Breast epithelium (tissue), 3 donors: ENCODE results near the gene KRTAP5-4.

ENCODE experiments used
- POLR2A ChIP-seq: fragments of 450-650 bp; IDR thresholded peaks from one replicate; pipeline ENCODE4 v1.6.1; 2016; ENCODE audit warnings: antibody characterized with exemption, mild to moderate bottlenecking, moderate library complexity
- TF ChIP-seq, protein P1 (sequence below), 3 donors: fragments of 450-650 bp; IDR thresholded peaks; one replicate each; pipeline ENCODE4 v1.5.1; 2016 to 2017; ENCODE audit warnings: antibody characterized with exemption in 3 of 3, mild to moderate bottlenecking in 3 of 3, moderate library complexity in 3 of 3

DNA sequence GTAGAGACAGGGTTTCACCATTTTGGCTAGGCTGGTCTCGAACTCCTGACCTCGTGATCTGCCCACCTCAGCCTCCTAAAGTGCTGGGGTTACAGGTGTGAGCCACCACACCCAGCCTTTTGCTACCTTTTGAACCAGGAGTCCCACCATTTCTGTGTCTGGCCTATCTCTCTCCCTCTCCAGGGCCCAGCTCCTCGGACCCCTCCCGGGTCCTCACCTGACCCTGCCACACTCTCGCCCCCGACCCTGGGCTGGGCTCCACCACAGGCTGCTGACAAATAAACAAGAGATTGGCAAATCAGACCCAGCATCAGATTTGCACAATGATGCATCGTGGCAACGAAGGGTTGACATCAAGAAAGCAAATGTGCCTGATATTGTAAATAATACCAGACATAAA is 16.4 kb upstream of the KRTAP5-4 start:
- TF ChIP-seq POLR2A, result no peak
- TF ChIP-seq, protein P1, sequence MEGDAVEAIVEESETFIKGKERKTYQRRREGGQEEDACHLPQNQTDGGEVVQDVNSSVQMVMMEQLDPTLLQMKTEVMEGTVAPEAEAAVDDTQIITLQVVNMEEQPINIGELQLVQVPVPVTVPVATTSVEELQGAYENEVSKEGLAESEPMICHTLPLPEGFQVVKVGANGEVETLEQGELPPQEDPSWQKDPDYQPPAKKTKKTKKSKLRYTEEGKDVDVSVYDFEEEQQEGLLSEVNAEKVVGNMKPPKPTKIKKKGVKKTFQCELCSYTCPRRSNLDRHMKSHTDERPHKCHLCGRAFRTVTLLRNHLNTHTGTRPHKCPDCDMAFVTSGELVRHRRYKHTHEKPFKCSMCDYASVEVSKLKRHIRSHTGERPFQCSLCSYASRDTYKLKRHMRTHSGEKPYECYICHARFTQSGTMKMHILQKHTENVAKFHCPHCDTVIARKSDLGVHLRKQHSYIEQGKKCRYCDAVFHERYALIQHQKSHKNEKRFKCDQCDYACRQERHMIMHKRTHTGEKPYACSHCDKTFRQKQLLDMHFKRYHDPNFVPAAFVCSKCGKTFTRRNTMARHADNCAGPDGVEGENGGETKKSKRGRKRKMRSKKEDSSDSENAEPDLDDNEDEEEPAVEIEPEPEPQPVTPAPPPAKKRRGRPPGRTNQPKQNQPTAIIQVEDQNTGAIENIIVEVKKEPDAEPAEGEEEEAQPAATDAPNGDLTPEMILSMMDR (IDR thresholded peaks at IDR 0.05), result no peak
